Panc1 (cell line): Measurements from ENCODE around the gene CDH12. TPM values are rescaled to one million over a fixed set of nuclear protein-coding genes. Genes with fewer than 3 reads are reported as not detected.

ENCODE experiments used
- ATAC-seq: fragments of 200-7000 bp; cut with Tn5 transposase; 2 replicates; pipeline ENCODE4 v1.9.1; 2020; ENCODE audit warnings: mild to moderate bottlenecking, moderate library complexity
- BruUV-seq: library from RNA; stranded (reverse); fragments of 400-500 nt; replicated peaks from 2 replicates; lab custom pipeline; 2021; lab: Mats Ljungman, UMichigan
- CTCF ChIA-PET: fragments of 300-600 bp; sonication (Branson Sonifier 250); formaldehyde crosslinking; loops from one replicate; lab custom pipeline; 2022; ENCODE audit warnings: antibody characterized with exemption; lab: Charles Lee
- POLR2A ChIA-PET: fragments of 300-600 bp; sonication (Branson Sonifier 250); formaldehyde crosslinking; loops from one replicate; lab custom pipeline; 2022; ENCODE audit warnings: antibody characterized with exemption; lab: Charles Lee
- DNase-seq: peaks from one replicate; pipeline ENCODE4 v3.0.0-alpha.2; 2010; ENCODE audit warnings: low read depth, low spot score
- H3K27ac ChIP-seq: 2 replicates; pipeline ENCODE4 v1.5.1; 2011; ENCODE audit warnings: mild to moderate bottlenecking, low read length, inconsistent platforms
- H3K27me3 ChIP-seq: fragments of 200-500 bp; sonication (Bioruptor generic); 2 replicates; pipeline ENCODE4 v1.6.0; 2014; ENCODE audit warnings: low read length, inconsistent platforms; ENCODE audit not compliant: control insufficient read depth, insufficient read depth
- H3K36me3 ChIP-seq: fragments of 200-500 bp; sonication (Bioruptor generic); 2 replicates; pipeline ENCODE4 v1.5.1; 2014; ENCODE audit warnings: inconsistent platforms, mild to moderate bottlenecking, low read length, moderate library complexity; ENCODE audit not compliant: control insufficient read depth, insufficient read depth
- H3K4me1 ChIP-seq: 2 replicates; pipeline ENCODE4 v1.5.1; 2011; ENCODE audit warnings: inconsistent platforms, mild to moderate bottlenecking, low read length, moderate library complexity; ENCODE audit not compliant: control insufficient read depth, insufficient read depth
- H3K4me3 ChIP-seq, 2 experiments: 2 replicates each; pipeline ENCODE4 v1.5.1; 2011 to 2012; ENCODE audit warnings: low read depth in 2 of 2, low read length in 2 of 2, mild to moderate bottlenecking in 2 of 2, inconsistent platforms in 1 of 2, moderate library complexity in 1 of 2
- H3K9me3 ChIP-seq: fragments of 200-500 bp; sonication (Bioruptor generic); 2 replicates; pipeline ENCODE4 v1.5.1; 2014; ENCODE audit warnings: low read depth, mild to moderate bottlenecking, inconsistent platforms, low read length, moderate library complexity; ENCODE audit not compliant: control insufficient read depth, insufficient read depth
- CTCF ChIP-seq: fragments of 450-650 bp; IDR thresholded peaks from 2 replicates; pipeline ENCODE4 v1.5.1; 2017; ENCODE audit warnings: mild to moderate bottlenecking
- POLR2AphosphoS5 ChIP-seq: IDR thresholded peaks from 2 replicates; pipeline ENCODE4 v1.6.1; 2012; ENCODE audit warnings: mild to moderate bottlenecking, low read depth, low read length, moderate library complexity
- REST ChIP-seq, 2 experiments: IDR thresholded peaks; 2 replicates each; pipeline ENCODE4 v1.6.1; 2011 to 2012; ENCODE audit warnings: low read depth in 2 of 2, control low read depth in 1 of 2, low read length in 1 of 2, mild to moderate bottlenecking in 1 of 2, moderate library complexity in 1 of 2; ENCODE audit not compliant: insufficient read depth in 1 of 2
- SIN3A ChIP-seq: IDR thresholded peaks from 2 replicates; pipeline ENCODE4 v1.6.1; 2012; ENCODE audit warnings: low read depth, mild to moderate bottlenecking, low read length, moderate library complexity, borderline replicate concordance; ENCODE audit not compliant: insufficient read depth
- TCF7L2 ChIP-seq: IDR thresholded peaks from 2 replicates; pipeline ENCODE4 v1.6.1; 2011; ENCODE audit warnings: mild to moderate bottlenecking, low read depth, low read length, inconsistent platforms
- in situ Hi-C: cut with HindIII; loops from 2 replicates; pipeline ENCODE4 v1.10.0; 2016; ENCODE audit warnings: low sequenced_read_pairs, low pct_unique_long_range_greater_than_20kb
- intact Hi-C: fragments of 100-400 bp; cut with micrococcal nuclease; formaldehyde crosslinking; loops from one replicate; pipeline ENCODE4 v1.10.0; 2022; ENCODE audit not compliant: unreplicated experiment
- total RNA-seq: library from RNA; stranded (reverse); gene quantifications from one replicate; pipeline ENCODE4 v1.2.1, GENCODE V29; 2021; ENCODE audit not compliant: unreplicated experiment

CDH12 gene
- total RNA-seq, 1 experiment from 2014 or later = not detected

- H3K36me3 ChIP-seq = no peaks in the 10 kb centered on the region
- no peaks in the 10 kb centered on the region for H3K9me3 ChIP-seq
- in situ Hi-C loops = no loop called here
- ChIA-PET POLR2A (no interaction called here), CTCF (no interaction called here)
- intact Hi-C loops = no loop called here
- no TSS peak for BruUV-seq
- H3K4me1 ChIP-seq = no peaks in the 10 kb centered on the region
- DNase-seq (no peak), ATAC-seq (no peak)
- no peak overlapping the region for H3K4me3 ChIP-seq
- no peaks in the 10 kb centered on the region for H3K27me3 ChIP-seq
- TF ChIP-seq REST (IDR thresholded peaks at IDR 0.05; ENCODE audit: insufficient read depth in 1 of 2, low read depth in 2 of 2, low read length in 1 of 2) (no peak), SIN3A (no peak), POLR2AphosphoS5 (no peak), TCF7L2 (no peak), CTCF (no peak)
- H3K27ac ChIP-seq = no peak overlapping the region
Measured at GRCh38 chr5:22708770-22709328, 144.3 kb downstream of the CDH12 start.

- no peak for ATAC-seq
- in situ Hi-C loops (no loop called here), intact Hi-C loops (no loop called here)
- ChIA-PET CTCF (no interaction called here), POLR2A (no interaction called here)
- Histone ChIP-seq H3K4me1 (no peaks in the 10 kb centered on the region), H3K36me3 (no peaks in the 10 kb centered on the region), H3K27me3 (no peaks in the 10 kb centered on the region), H3K27ac (no peak overlapping the region), H3K4me3 (no peak overlapping the region), H3K9me3 (no peaks in the 10 kb centered on the region)
- TF ChIP-seq CTCF = no peak
- TF ChIP-seq POLR2AphosphoS5 = no peak
- TF ChIP-seq TCF7L2 = no peak
- TF ChIP-seq REST (IDR thresholded peaks at IDR 0.05; ENCODE audit: insufficient read depth in 1 of 2, low read depth in 2 of 2, low read length in 1 of 2) = no peak
- TF ChIP-seq SIN3A = no peak
- no TSS peak for BruUV-seq
- no peak for DNase-seq
Measured at GRCh38 chr5:22706901-22707300, 146.2 kb downstream of the CDH12 start.
